DMS 273 (cell line): Measurements from ENCODE around the gene DLEC1.
A peak's percentile ranks its signal among the peaks of the same experiment; 100 is the strongest.
"Not testable (repeated sequence)": the region's sequence is repeated elsewhere in the genome, so short reads cannot be mapped to it uniquely, and the experiment has no call there.

Source experiments
- DNase-seq: peaks from one replicate; lab custom pipeline; 2025; ENCODE audit not compliant: unreplicated experiment; lab: John Stamatoyannopoulos, UW

DLEC1 gene

DNA sequence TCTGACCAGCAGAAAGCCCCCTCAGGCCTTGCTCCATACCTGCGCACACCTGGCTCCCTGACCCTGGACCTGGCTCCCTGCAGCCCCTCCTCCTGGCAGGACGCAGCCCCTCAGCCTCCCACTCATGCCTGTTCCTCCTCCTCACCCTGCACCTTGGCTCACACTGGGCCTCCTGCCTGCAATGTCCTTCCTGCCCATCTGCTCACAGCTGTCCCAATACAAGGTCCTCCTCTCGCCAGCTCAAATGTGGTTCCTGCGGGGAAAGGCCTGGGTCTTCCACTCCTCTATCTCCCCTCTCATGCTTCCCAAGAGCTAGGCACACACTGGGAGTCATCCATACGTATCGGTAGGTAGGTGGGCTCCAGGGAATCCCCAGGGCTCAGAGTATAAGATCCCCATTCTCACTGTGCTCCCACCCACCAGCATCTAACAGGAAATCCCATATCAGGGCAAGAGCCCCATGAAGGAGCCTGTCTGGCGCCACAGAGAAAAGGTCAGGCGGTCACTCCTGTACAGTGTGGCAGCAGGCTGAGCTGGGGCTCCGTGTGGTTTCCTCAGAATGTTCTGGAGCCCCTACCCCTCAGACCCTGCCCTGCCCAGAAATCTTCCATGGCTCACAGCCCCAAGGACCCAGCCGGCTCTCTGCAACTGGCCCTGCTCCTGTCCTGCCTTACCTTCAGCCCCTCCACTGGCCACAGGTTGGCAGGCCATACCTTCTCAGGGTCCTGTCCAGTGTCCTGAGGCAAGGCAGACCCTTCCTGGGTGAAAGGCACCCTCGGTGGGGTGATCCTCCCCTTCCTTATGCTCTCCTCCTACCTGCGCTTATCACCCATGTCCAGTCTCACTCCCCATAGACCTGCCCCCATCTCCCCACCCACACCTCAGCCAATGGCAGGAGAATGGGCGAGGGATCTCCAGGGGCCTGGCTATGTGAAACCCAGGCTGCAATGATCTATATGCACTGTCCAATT, 20.4 kb upstream of the DLEC1 start:
- DNase-seq = no peak

DNA sequence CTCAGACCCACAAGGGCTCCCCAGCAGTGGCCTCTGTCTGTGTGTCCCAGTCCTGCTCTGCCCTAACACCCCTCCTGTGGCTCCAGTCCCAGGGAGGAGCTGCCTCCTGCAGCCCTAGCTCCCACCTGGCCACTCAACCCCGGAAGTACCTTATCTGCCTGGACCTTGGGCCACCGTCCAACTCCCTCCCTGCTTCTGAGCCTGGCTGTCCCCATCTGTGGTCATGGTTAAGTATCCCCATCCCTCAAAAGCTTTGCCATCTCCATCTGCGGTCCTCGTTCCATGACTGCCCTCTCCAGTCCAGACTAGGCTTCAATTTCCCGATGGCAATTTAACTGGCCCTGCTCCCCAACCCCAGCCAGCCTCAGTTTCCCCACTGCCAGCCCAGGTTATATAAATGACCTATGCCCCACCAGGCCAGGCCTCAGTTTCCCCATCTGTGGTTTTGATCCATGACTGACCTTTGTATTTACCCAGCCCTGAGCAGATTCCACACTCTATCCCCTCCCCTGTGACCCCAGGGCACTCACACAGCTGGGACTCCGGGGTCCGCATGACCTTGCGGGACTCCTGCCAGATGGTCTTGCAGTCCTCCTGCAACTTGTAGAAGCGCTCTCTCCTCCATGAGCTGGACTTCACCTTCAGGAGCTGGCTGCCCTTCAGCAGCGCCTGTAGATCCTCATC, 19.2 kb upstream of the DLEC1 start:
- no peak for DNase-seq

DNA sequence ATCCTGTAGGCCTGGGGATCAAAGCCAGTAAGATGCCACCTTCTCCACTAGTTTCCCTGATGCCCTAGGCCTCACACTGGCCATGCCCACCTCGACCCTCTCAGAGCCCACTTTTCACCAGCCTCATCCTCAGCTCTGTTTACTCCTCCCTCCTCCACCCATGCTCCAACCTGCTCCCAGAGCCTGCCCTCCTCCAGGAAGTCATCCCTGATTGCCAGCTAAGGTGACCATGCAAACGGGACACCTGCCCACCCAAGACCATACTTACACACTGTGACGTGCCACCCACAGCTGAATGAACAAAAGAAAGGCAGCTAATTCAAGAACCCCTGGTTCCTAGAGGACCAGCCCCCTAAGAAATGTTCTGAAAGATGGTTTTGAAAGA, 18.7 kb upstream of the DLEC1 start:
- no peak for DNase-seq

DNA sequence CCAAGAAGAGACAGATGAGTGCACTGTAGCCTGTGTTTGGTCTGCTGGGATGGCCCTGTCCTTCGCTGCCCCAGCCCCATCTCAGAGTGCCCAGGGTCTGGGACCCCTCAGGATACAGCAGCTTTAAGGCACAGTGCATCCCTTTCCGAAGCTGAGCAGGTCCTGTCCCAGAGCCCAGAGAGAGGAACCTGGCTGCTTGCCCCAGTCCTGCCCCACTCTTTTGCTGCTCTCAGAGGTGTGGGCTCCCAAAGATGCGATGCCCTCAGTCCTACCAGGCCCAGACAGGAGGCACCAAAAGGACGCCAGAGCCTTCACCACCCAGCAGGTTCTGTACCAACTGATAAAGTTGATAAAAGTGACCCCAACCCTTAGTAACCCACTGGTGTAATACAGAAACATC, 17.8 kb upstream of the DLEC1 start:
- DNase-seq = no peak

DNA sequence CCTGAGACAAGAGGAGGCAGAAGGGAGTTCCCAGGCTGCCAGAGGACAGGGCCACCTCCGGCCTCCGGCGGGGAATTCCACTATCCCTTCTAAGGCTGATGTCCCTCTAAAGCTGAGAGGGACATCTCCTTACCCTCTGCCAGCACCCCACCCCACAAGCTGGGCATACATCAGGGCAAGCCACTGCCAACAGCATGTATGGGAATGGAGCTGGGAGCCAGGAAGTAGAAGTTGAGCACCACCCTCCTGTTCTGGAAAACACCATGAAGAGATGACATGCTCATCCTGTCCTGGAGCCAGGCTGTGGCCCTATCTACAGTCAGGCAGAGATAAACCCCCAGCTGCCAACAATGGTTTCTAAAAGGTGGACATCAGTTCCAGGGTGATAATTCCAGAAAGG, 16.7 kb upstream of the DLEC1 start:
- DNase-seq = no peak

DNA sequence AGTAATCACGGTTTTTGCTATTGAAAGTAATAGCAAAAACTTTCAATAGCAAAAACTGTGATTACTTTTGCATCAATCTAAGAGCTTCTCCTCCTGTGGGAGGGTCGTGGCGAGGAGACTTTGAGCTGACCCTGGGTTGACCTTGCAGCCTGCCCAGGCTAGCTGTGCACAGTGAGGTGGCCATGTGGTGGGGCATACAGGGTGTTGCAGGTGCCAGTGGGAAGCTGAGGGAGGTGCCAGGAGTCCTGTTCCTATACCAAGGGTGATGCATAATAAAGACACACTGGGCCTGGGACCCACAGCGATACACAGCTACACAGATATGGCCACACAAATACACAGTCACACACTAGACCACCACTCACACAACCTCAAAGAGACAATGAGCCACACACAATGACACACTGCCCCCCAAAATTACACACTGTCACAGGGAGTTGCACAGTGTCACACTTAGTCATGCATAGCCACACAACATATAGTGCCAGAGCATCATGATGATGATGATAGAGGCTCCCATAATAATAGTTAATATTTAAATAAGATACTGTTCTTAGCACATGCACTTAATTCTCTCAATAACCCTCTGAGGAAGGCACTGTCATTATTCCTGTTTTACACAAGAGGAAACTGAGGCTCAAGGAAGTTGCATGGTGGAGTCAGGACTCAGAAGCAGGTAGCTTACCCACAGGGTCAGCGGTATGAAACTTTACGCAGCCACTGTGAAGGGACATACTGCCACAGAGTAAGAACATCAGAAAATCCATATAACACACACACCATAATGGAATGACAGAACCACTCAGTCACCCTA, 15.9 kb upstream of the DLEC1 start:
- no peak for DNase-seq

DNA sequence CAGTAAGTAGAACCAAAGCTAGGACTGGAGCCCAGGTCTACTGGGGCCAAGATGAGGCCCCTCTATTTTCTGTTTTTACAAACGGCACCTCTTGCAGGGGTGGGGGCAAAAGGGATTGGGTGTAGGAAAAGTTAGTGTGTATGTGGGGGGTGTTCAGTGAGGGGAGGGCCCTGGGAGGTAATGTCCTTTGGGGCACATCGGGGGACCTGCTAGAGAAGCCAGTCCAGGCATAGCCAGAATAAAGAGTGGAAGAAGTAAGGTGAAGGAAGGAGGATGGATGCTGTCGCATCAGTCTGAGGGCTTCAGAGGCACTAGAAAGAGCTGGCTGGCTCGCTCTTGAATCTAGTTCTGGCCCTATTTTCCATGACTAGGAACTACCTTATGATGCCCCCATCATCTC, 12.2 kb upstream of the DLEC1 start:
- DNase-seq = no peak

DNA sequence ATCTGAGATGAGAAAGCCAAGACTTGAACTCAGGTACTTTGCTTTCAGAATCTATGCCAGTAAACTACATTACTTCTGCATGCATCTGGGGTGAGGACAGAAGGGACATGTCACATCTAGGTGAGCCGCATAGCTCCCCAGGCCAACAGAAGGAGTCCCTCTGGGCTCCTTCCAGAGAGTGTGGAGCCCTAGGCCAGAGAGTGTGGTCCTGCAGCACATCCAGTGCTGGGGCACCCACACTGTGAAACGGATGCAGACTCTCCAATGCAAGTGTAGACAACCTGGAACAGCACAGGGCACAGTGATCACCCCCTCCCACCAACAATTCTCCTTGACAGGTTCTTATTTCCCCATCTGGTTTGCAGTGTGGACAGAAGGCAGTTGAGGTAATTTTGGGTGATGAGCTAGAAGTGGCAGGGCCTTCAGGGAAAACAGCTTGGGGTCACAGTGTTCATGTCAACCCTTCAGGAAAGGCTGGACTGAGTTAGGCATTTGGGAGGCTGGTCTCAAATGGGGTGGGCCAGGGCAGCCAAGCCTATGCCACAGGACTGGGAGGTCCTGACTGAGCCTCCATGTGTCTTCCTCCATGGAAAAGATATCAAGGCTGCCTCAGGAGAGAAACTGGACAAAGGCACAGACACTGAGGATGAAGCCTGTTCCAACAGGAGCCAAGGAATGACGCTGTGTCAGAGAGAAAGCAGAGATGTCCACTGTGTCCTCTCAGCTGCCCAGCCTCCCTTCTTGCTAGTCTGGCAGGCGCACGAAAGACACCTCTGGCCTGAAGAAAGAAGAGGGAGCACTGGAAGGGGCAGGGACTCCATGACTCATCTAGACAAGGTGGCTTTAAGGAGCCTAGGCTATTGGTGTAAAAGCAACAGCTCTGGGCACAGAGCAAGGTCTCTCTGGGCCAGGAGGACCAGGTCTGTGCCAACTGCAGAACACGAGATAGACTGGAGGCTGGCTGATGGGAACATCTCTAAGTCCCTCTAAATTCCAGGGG, 11.2 kb upstream of the DLEC1 start:
- no peak for DNase-seq

DNA sequence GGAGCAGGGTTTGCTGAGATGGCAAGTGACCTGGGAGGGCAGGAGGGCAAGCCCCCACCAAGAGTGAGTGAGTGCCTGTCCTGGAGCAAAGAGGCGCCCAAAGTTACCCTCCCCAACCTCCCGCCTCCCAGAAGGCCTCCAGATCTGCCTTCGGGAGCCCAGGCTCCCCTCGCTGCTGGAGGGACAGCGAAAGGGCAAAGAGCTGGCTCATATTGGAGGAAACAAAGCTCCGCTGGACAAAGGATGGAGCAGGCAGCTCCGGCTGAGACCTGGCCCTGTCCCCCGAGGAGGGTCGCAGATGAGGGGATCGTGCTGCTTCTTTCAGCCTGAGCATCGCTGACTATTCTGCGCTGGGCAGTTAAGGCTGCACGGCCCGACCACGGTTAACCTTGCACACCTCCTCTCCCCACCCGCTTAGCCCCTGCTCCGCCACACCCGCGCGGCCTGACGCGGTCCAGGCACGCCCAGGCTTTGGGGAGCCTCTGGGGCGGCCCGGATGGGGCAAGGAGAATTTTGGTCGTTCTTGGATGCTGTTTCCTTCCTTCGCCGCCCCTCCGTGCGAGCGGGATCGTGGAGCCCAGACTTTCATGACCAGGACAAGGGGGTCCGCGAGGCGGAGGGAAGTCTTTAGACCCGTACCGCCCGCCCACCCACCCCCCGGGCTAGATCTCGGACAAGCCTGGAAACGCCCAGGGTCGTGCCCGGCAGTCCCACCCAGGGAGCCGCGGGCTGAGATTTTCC, 10.2 kb upstream of the DLEC1 start:
- no peak for DNase-seq

DNA sequence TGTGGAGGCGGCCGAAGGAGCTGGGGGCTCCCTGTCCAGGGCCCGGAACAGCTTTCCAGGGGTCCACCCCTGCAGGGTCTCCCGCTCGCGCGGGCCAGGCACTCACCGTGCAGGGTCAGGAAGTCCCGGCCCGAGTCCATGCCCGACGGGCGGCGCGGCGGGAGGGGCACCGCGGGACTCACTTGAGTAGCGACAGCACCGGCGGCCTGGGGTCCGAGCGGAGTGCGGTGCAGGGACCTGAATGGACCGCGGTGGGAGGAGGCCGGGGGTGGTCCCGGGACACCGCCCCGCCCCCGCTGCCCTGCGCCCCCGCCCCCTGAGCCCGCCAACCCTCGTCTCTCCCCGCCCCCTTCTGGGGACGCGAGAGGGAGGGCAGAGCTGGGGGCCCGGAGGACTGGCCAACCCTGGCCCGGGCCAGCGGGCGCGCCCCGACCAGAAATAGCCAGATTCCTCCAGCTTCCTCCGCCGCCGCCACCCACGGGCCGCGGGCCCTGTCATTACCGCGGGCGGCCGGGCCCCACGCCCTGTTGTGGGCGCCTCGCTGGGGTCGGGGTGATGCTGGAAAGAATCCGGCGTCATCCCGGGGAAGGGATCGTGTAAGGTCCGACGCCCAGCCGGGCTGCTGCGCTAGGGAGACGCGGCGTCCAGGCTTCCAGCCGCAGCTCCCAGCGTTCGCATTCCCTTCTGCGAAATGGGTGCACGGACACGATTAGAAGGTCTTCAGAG, 9.4 kb upstream of the DLEC1 start, which contains the start of gene PLCD1:
PLCD1 (minus strand) TSS at position 243 of the 726 bp plus-strand sequence; CDS start at position 140, 103 bp downstream.
- DNase-seq = no peak

DNA sequence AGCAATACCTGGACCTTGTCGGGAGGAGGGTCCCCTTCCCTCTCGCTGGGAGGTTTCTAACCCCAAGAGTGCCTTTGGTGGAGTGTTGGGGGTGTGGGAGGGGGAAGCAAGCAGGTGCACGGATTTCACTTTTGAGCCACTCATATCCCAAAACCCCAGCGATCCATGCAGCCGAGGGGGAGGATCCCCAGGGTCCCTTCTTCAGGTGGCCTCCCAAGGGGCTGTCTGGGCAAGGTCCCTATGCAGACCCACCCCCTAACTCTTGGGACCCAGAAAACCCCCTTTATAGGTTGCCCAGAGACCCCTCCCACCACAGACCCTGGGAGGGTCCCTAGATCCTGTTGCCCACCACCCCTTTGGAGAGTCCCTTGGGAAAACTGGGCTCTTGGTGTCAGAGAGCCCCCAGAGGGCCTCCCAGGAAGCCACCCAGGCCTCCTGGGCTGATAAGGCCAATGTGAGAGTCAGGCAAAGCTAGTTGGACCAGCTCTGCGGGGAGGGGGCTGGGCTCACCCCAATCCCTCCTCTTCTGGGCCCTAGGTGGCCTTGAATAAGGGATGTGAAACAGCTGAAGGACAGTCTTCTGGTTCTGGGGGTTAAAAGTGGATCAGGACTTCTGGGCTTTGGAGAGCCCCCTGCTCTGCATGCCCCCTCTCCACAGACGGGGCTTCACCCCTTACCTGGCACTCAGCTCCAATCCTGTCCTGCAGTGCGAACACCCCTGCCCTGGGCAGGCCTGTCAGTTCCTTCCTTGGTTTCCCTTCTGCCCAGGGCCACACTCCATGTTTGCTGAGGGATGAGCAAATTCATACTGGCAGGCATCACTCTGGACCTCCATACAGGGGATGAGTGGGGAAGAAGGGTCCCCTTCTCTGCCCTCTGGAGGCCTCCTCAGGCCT, 8.6 kb upstream of the DLEC1 start:
- no peak for DNase-seq

DNA sequence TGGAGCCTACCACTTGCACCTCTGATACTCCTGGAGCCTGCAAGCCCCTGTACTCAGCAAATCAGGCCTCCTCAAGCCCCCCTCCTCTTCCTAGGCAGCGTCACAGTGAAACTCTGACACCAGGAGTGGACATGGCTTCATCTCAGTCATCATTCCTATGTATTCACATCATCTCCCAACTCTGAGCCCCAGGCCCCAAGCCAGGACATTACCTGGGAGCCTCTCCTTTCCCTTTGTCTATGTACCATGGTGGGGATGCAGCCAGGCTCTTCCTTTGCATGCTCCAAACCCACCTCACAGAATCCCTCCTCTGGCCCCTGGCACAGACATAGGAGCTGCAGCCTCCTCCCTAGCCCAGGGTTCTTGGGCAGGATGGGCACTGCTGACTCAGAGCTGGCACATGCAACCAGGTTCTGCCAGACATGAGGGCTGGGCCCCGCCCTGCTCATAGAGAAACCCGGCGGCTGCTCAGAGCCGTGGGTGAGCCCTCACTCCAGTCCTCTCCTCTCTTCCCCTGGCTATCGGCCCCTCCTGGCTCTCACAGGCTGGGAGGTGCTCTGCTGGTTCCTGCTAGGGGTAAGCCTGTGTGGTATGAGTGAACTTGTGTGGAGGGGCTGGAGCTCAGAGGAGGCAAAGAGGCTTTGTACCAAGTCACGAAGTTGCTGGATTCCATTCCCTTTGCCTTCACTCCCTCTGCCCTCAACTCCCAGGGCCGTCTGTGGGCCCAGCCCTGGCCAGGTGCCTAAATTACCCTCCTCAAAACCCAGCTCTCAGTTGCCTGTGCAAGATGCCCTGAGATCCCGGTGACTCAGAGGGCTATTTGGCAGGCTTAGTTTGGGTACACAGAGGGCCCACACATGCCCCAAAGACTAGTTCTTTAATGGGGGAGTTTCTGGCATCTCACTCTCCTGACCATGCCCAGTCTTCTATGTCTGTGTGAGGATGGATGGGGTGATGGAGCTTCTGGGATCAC, 7.7 kb upstream of the DLEC1 start:
- DNase-seq = peak; percentile 34

DNA sequence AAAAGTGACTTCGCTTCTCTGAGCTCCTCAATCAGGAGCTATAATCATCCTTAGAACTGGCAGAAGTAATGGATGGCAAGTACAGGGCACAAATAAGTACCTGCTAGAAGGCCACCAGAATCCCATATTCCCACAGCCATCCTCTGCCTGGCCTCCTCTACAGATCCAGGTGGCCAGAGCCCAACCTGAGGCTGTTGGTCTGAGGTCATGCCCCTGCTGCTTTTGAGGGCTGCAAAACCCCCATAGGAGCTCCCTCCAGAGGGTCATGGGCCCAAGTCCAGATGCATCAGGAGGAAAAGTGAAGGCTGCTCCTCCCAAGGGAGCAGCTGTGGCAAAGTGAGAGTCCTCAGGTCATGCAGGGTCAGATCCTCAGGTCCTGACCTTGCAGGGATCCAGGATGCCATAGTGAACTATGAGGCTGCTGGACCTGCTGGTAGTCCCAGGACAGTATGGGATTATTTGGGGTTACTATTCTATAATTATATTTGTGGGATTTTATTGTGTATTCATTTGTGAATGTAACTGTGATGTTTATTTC, 6.6 kb upstream of the DLEC1 start:
- DNase-seq = no peak

DNA sequence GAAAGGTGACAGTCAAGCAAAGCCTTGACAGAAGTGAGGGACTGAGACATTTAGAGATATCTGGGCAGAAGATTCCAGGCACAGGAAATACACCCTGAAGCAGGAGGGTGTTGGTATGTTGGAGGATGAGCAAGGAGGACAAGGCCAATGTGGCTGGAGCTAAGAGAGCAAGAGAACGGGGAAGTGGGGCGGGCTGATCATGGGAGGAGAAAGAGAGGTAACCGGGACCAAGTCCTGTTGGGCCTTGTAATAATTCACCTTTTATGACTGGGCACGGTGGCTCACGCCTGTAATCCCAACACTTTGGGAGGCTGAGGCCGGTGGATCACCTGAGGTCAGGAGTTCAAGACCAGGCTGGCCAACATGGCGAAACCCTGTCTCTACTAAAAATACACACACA, 5.4 kb upstream of the DLEC1 start:
- not testable (repeated sequence) for DNase-seq

DNA sequence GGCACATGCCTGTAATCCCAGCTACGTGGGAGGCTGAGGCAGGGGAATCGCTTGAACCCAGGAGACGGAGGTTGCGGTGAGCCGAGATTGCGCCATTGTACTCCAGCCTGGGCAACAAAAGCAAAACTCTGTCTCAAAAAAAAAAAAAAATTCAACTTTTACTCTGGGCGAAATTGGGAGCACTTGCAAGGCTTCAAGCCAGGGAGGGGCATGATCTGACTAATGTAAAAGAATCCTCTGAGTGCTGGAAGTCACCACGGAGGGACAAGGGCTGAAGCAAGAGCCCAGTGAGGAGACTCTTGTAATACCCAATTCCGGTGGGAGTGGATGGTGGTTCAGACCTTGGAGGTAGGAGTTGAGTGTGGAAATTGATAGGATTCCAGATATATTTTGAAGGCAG, 4.7 kb upstream of the DLEC1 start:
- not testable (repeated sequence) for DNase-seq

DNA sequence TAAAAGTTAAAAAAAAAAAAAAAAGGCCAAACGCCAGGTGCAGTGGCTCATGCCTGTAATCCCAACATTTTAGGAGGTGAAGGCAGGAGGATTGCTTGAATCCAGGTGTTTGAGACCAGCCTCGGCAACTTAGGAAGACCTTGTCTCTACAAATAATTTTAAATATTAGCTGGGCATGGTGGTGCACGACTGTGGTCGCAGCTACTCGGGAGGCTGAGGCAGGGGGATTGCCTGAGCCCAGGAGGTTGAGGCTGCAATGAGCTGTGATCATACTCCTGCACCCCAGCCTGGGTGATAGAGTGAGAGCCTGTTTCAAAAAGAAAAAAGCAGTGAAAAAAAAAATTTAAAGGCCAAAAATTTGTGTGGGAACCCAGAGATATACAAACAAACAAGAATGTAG, 2.7 kb upstream of the DLEC1 start:
- DNase-seq = no peak
